GM21717 (cell line): ENCODE data around the gene RAB40A.
"Not testable (repeated sequence)": the region's sequence is repeated elsewhere in the genome, so short reads cannot be mapped to it uniquely, and the experiment has no call there.

Experiments
- ATAC-seq: cut with Tn5 transposase; IDR thresholded peaks from one replicate; pipeline ENCODE4 v1.9.1; 2021; ENCODE audit warnings: mild to moderate bottlenecking, moderate library complexity; ENCODE audit not compliant: unreplicated experiment

RAB40A gene

GRCh38 chrX:103464774-103465117 is 54.5 kb downstream of the RAB40A start:
- ATAC-seq, result peak; percentile 89

GRCh38 chrX:103464072-103464773 is 55.1 kb downstream of the RAB40A start:
- ATAC-seq, result peak; percentile 69

GRCh38 chrX:103461156-103461555 is 58.1 kb downstream of the RAB40A start:
- no peak for ATAC-seq

DNA sequence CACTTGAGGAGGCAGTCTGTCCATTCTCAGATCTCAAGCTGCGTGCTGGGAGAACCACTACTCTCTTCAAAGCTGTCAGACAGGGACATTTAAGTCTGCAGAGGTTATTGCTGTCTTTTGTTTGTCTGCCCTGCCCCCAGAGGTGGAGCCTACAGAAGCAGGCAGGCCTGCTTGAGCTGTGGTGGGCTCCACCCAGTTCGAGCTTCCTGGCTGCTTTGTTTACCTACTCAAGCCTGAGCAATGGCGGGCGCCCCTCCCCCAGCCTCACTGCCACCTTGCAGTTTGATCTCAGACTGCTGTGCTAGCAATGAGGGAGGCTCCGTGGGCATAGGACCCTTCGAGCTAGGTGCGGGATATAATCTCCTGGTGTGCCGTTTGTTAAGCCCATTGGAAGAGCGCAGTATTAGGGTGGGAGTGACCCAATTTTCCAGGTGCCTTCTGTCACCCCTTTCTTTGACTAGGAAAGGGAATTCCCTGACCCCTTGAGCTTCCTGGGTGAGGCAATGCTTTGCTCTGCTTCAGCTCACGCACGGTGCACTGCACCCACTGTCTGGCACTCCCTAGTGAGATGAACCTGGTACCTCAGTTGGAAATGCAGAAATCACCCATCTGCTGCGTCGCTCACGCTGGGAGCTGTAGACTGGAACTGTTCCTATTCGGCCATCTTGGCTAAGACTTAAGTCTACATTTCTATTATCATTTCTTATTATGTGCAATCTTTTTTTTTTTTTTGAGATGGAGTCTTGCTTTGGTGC is 59.1 kb downstream of the RAB40A start:
- ATAC-seq, result not testable (repeated sequence)

DNA sequence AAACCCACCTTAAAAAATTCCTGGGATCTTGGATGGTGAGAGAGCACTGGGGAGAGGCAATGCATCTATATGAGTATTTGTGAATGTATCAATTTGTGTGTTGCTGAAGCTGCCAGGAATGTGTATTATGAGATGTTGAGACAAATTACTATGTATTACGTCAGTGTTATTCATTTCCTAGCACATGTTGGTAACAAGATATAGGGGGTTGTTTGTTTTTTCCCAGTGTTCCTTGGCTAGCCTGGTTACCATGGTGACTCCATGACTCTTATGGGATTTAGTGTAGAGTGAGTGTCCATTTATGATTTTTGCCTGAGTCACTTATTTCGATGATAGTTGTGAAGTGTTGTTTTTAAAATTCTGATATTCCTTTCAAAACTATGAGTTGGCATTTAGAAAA is 65.6 kb downstream of the RAB40A start:
- no peak for ATAC-seq
